ENCODE results near the gene DCUN1D3.
"Not testable (repeated sequence)": the region's sequence is repeated elsewhere in the genome, so short reads cannot be mapped to it uniquely, and the experiment has no call there.

Gene DCUN1D3, protein sequence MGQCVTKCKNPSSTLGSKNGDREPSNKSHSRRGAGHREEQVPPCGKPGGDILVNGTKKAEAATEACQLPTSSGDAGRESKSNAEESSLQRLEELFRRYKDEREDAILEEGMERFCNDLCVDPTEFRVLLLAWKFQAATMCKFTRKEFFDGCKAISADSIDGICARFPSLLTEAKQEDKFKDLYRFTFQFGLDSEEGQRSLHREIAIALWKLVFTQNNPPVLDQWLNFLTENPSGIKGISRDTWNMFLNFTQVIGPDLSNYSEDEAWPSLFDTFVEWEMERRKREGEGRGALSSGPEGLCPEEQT

DNA sequence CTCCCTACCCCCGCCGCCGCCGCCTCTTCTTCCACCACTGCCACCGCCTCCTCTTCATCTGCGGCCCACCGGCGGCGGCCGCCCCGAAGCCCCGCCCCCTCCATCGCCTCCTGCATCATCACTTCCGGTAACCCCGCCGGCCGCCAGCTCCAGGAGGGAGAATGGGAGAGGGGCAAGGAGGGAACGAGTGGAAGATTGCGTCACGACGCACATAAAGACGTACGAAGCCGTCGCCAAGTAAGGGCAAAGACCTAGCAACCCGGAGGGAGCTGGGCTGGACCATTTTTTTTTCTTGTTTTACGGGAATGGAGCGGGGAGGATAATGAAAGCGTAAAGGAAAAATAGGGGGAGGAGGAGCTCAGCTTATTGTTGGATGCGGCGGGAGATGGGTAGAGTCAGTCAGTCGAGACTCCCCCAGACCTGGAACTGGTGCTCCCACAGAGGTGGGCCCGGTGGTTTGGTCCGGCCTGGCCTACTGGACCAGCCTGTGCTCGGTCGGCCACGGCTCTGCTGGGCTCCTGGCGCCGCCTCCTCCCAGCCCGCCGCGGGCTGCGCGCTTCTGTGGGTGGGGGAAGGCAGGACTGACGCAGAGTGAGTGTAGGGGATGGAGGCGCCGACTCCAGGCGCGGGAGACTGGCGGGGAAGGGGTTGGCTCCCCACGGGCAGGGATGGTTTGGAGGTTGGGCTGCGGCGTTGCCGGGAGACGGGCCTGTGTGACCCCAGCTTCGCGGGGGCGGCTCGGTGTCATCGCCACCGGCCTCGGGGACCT is at the start of gene DCUN1D3, which contains the start of gene LYRM1:
DCUN1D3 (minus strand) TSS at position 60 of the 769 bp plus-strand sequence. CDS start 37,820 bp downstream, outside the sequence.
LYRM1 (plus strand) TSS at position 473 of the 769 bp plus-strand sequence. CDS start 14,785 bp downstream, outside the sequence.
- DNase-seq (ENCODE audit: low spot score): peak; percentile 97

DNA sequence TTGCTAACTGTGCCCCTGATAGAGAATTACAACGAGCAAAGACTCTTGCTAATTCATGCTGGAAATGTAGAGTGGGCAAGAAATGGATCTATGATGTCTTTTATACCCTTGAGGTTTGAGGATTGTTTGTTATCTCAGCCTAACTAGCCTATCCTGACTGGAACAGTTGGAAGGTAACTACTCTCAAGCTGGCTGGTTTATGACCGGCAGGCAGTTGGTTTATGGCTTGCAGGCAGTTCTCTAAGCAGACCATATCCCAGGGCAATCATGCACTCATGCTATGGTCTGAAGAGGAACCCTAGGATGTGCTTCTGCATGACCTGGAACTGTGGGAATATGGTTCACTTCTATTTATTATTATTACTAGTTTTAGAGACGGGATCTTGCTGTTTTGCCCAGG is 49.5 kb upstream of the DCUN1D3 start:
- DNase-seq (ENCODE audit: low spot score): no peak

DNA sequence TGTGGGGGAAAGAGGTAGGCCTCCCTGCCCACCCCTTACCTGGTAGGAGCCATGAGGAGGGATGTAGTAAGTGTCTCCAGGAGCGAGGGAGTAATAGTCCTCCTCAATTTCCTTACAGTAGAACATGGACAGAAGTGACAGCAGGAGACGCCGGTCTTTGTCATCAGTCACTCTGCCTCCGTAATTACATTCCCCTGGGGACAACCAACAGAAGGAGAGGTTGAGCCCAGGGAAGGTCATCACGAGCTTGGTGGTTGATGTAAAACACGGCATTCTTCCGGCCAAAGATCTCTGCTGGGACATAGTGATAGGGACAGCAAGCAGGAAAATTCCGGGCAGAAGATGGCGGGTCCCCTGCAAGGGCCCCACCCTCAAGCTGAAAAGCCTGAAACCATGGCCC is 48.3 kb upstream of the DCUN1D3 start:
- no peak for DNase-seq (ENCODE audit: low spot score)

DNA sequence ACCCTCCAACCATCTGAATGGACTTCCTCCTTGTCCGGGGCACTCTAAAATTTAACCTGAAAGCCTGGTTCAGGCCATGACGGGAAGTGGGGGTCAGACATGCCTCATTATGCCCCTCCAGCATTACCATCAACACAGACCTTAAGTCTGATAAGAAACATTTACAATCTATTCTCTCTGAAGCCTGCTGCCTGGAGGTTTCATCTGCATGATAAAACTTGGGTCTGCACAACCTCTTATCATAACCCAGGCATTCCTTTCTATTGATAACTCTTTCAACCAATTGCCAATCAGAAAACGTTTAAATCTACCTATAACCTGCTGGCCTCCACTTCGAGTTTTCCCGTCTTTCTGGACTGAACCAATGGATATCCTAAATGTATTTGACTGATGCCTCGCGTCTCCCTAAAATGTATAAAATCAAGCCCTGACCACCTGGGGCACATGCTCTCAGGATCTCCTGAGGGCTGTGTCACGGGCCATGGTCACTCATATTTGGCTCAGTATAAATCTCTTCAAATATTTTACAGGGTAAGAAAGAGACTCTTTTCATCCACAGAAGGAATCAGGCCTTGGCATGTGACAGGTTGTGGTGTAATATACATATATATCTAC is 46.0 kb upstream of the DCUN1D3 start:
- no peak for DNase-seq (ENCODE audit: low spot score)

GRCh38 chr16:20945575-20945875 is 45.4 kb upstream of the DCUN1D3 start:
- DNase-seq (ENCODE audit: low spot score): not testable (repeated sequence)

DNA sequence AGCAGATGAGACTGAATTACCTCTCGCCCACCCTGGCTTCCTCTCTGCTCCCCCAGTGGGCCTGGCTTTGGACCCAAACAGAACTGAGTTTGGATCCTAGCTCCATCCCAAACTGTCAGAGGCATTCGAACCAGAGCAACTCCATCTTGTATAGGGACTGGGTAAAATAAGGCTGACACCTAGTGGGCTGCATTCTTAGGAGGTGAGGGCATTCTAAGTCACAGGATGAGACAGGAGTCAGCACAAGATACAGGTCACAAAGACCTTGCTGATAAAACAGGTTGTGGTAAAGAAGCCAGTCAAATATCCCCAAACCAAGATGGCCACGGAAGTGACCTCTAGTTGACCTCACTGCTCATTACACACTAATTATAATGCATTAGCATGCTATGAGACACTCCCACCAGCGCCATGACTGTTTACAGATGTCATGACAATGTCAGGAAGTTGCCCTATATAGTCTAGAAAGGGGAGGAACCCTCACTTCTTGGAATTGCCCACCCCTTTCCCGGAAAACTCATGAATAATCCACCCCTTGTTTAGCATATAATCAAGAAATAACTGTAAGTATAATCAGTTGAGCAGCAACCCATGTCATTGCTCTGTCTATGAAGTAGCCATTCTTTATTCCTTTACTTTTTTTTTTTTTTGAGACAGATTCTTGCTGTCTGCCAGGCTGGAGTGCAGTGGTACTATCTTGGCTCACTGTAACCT is 44.9 kb upstream of the DCUN1D3 start:
- peak; percentile 19 for DNase-seq (ENCODE audit: low spot score)

DNA sequence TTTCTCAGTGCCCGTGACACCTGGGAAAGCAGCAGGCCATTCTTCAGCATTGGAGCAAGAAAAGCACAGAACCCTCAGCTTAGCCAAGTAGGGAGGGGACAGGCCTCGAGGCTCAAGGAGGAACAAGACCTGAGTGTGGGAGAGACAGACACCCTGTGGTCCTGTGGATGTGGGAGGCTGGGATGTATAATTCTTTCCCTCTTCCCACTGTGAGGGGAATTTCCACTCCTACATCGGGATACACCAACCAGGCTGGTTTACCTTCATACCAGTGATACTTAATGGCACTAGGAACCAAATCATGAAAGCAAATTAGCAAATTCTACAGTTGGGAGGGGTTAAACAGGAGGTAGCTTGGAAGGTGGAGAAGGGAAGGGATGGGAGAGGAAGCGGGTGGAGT is 42.1 kb upstream of the DCUN1D3 start:
- no peak for DNase-seq (ENCODE audit: low spot score)

DNA sequence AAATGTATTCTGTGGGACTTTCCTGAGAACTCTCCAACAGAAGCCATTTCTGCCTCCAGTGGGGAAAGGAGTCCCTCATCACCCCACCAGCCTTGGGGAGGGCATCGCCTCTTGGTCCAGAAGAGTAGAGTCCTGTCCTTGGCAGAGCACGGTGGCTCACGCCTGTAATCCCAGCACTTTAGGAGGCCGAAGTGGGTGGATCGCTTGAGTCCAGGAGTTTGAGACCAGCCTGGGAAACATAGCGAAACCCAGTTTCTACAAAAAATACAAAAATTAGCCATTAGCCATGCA is 41.4 kb upstream of the DCUN1D3 start:
- DNase-seq (ENCODE audit: low spot score): no peak

- no peak for DNase-seq (ENCODE audit: low spot score)
These were observed 40.9 kb upstream of the DCUN1D3 start for GRCh38 chr16:20940871-20941635.

DNA sequence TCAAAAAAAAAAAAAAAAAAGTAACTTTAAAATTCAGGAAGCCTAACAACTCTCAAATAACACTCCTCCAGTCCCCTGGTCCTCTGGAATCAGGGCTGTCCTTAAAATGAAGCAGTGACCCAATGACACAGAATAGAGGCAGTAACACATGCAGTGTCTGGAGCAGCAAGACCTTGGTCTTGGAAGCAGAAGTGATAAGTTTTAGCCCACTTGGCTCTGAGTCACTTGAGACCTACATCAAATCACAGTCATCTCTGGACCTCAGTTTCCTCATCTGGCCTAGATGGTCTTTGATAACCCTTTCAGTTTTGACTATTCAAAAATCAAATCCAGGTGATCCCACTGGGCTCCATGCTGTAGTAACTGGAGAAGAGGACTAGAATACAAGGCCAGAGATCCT is 39.5 kb upstream of the DCUN1D3 start:
- no peak for DNase-seq (ENCODE audit: low spot score)

- DNase-seq (ENCODE audit: low spot score): peak; percentile 2
These were observed 38.3 kb upstream of the DCUN1D3 start for GRCh38 chr16:20938426-20938825.

- no peak for DNase-seq (ENCODE audit: low spot score)
These were observed 37.6 kb upstream of the DCUN1D3 start for GRCh38 chr16:20937736-20938135.

- DNase-seq (ENCODE audit: low spot score): no peak
These were observed 33.4 kb upstream of the DCUN1D3 start for GRCh38 chr16:20933589-20933988.

DNA sequence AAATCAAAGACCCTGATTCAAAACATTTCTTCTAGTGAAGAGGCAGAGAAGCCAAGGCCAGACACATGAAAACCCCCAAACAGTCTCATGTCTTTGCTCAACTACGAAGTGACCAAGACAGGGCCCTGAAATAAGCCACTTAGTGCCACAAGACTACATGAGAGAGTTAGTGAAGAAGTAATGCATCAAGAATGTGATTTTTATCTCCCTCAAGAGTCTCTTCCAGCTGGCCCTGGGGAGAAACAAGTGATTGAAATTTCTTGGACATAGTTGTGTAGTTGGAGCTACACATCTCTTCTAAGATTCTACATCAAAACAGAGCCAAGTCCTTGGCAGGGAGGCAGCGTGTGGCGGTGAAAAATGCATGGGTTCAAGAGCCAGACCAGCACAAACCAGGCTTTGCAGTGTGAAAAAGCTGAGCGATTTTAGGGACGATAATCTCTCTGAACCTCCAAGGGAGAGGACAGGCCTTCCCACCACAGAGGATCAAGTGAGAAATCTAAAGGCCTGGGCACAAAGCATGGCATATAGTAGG is 31.0 kb upstream of the DCUN1D3 start:
- no peak for DNase-seq (ENCODE audit: low spot score)

DNA sequence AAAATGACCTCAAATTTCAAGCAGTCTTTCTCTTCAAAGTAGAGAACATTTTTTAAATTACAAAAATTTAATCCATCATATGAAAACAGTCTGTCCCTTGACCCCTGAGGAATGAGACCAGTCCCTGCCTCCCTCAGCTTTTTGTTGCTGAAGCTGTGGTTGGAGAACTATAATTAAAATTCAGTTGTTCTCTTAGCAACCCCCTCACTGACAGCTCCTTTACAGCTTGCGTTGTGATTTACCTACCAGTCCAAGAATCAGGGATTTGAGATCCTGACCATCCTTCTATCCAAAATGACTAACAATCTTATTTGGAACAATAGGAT is 30.2 kb upstream of the DCUN1D3 start:
- no peak for DNase-seq (ENCODE audit: low spot score)

DNA sequence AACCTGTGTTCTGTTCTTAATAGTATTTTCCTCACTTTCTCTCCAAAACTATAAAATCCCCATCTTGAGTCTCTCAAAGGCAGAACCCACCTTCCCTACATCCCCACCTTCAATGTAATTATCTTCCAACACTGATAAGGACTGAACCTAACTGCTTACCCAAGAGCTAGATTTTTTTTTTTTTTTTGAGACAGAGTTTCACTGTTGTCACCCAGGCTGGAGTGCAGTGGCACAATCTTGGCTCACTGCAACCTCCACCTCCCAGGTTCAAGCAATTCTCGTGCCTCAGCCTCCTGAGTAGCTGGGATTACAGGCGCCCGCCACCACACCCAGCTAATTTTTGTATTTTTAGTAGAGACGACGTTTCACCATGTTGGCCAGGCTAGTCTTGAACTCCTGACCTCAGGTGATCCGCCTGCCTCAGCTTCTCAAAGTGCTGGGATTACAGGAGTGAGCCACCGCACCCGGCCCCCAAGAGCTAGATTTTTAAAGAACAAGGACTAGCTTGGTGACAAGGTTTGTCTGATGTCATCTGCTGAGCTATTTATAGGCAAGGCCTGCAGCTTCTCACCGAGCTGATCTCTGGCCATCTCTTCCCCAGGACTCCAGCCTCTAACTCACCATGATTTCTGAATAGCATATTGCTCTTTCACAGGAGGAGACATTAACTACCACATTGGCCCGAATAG is 29.7 kb upstream of the DCUN1D3 start:
- not testable (repeated sequence) for DNase-seq (ENCODE audit: low spot score)

GRCh38 chr16:20928774-20929411 is 28.7 kb upstream of the DCUN1D3 start:
- no peak for DNase-seq (ENCODE audit: low spot score)

DNA sequence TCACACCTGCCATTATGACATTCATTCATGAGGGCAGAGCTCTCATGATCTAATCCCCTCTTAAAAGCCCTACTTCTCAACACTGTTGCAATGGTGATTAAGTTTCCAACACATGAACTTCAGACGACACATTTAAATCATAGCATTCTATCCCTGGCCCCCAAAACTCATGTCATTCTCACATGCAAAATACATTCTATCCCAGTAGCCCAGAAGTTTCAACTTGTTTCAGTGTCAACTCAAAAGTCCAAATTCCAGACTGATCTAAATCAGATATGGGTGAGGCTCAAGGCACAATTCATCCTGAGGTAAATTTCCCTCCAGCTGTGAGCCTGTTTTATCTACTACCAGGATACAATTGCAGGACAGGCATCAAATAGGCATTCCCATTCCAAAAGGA is 25.6 kb upstream of the DCUN1D3 start:
- DNase-seq (ENCODE audit: low spot score): no peak

DNA sequence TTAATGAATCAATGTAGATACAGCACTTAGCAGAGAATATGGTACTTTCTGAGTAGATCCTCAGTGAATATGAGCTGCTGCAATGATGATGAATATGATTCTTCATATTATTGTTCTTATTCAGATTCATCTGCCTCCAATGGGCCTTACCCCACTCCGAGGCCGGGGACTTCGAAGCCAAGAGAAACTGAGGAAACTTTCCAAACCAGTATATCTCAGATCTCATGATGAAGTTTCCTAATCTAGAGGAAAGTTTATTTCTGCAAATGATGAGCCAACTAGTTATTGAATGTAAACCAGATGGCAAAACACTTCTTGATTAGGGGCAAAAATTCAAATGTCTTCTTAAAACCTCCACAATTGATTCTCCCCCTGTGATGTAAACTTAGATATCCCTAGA is 23.7 kb upstream of the DCUN1D3 start:
- DNase-seq (ENCODE audit: low spot score): no peak

GRCh38 chr16:20920799-20921198 is 20.6 kb upstream of the DCUN1D3 start:
- no peak for DNase-seq (ENCODE audit: low spot score)

DNA sequence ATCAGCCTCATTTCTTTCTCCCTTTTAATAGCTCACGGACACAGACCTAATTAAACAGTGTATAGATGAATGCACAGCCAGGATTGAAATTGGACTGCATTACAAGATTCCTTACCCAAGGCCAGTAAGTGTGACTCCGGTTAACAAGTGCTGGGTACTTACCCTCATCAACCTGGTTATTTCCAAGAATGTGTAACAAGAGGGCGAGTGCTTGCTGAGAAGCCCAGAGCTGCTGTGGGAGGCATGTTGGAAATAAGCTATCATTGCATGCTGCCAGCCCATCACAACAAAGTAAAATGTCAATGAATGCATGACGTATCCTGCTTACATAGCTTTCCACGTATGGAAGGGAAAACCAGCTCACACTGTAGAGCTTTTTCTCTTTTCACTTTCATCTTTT is 19.9 kb upstream of the DCUN1D3 start:
- no peak for DNase-seq (ENCODE audit: low spot score)
